ENCODE measurements around the gene ANKRD36B.
"Not testable (repeated sequence)": the region's sequence is repeated elsewhere in the genome, so short reads cannot be mapped to it uniquely, and the experiment has no call there.

DNA sequence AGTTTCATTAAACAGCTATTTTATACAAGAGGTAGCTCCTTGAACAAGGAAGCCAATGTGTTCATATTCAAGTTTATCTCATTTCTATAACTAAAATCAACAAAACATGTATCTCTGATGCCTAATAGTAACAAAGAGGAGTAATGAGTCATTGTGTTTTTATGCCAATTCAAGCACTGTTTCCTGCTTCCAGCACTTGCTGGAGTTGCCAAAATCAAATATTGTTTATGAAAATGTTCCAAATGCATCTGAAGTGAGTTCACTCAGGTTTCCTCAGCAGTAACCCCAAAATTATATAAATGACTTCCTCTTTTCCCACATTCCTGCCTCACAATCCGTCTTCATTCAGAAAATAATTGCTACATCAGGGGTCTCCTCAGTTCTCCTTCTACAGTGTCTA, 39.2 kb downstream of the ANKRD36B start:
- not testable (repeated sequence) for TF ChIP-seq EP300 (IDR thresholded peaks at IDR 0.05; ENCODE audit: borderline replicate concordance in 1 of 2, low read depth in 1 of 2, low read length in 1 of 2); CHD2 (IDR thresholded peaks at IDR 0.05; ENCODE audit: low read length, partially characterized antibody); RCOR1 (IDR thresholded peaks at IDR 0.05; ENCODE audit: low read length); POLR2AphosphoS5 (IDR thresholded peaks at IDR 0.05; ENCODE audit: low read depth, low read length); MXI1 (IDR thresholded peaks at IDR 0.05; ENCODE audit: low read depth, low read length); SIN3A (IDR thresholded peaks at IDR 0.05; ENCODE audit: borderline replicate concordance, low read depth, low read length)
- TF ChIP-seq, protein P1, sequence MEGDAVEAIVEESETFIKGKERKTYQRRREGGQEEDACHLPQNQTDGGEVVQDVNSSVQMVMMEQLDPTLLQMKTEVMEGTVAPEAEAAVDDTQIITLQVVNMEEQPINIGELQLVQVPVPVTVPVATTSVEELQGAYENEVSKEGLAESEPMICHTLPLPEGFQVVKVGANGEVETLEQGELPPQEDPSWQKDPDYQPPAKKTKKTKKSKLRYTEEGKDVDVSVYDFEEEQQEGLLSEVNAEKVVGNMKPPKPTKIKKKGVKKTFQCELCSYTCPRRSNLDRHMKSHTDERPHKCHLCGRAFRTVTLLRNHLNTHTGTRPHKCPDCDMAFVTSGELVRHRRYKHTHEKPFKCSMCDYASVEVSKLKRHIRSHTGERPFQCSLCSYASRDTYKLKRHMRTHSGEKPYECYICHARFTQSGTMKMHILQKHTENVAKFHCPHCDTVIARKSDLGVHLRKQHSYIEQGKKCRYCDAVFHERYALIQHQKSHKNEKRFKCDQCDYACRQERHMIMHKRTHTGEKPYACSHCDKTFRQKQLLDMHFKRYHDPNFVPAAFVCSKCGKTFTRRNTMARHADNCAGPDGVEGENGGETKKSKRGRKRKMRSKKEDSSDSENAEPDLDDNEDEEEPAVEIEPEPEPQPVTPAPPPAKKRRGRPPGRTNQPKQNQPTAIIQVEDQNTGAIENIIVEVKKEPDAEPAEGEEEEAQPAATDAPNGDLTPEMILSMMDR (IDR thresholded peaks at IDR 0.05): not testable (repeated sequence)
- TF ChIP-seq, protein P2, sequence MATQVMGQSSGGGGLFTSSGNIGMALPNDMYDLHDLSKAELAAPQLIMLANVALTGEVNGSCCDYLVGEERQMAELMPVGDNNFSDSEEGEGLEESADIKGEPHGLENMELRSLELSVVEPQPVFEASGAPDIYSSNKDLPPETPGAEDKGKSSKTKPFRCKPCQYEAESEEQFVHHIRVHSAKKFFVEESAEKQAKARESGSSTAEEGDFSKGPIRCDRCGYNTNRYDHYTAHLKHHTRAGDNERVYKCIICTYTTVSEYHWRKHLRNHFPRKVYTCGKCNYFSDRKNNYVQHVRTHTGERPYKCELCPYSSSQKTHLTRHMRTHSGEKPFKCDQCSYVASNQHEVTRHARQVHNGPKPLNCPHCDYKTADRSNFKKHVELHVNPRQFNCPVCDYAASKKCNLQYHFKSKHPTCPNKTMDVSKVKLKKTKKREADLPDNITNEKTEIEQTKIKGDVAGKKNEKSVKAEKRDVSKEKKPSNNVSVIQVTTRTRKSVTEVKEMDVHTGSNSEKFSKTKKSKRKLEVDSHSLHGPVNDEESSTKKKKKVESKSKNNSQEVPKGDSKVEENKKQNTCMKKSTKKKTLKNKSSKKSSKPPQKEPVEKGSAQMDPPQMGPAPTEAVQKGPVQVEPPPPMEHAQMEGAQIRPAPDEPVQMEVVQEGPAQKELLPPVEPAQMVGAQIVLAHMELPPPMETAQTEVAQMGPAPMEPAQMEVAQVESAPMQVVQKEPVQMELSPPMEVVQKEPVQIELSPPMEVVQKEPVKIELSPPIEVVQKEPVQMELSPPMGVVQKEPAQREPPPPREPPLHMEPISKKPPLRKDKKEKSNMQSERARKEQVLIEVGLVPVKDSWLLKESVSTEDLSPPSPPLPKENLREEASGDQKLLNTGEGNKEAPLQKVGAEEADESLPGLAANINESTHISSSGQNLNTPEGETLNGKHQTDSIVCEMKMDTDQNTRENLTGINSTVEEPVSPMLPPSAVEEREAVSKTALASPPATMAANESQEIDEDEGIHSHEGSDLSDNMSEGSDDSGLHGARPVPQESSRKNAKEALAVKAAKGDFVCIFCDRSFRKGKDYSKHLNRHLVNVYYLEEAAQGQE (IDR thresholded peaks at IDR 0.05; ENCODE audit: low read depth, low read length): not testable (repeated sequence)
- TF ChIP-seq, protein P3, sequence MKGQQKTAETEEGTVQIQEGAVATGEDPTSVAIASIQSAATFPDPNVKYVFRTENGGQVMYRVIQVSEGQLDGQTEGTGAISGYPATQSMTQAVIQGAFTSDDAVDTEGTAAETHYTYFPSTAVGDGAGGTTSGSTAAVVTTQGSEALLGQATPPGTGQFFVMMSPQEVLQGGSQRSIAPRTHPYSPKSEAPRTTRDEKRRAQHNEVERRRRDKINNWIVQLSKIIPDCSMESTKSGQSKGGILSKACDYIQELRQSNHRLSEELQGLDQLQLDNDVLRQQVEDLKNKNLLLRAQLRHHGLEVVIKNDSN (IDR thresholded peaks at IDR 0.05; ENCODE audit: borderline replicate concordance, low read depth): not testable (repeated sequence)
- TF ChIP-seq, protein P4, sequence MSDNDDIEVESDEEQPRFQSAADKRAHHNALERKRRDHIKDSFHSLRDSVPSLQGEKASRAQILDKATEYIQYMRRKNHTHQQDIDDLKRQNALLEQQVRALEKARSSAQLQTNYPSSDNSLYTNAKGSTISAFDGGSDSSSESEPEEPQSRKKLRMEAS (IDR thresholded peaks at IDR 0.05; ENCODE audit: low read depth): not testable (repeated sequence)
